ENCODE data around the gene YRDC. TPM values are rescaled to one million over a fixed set of nuclear protein-coding genes. Genes with fewer than 3 reads are reported as not detected.

Gene YRDC, protein sequence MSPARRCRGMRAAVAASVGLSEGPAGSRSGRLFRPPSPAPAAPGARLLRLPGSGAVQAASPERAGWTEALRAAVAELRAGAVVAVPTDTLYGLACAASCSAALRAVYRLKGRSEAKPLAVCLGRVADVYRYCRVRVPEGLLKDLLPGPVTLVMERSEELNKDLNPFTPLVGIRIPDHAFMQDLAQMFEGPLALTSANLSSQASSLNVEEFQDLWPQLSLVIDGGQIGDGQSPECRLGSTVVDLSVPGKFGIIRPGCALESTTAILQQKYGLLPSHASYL
- total RNA-seq = 12.2 TPM

DNA sequence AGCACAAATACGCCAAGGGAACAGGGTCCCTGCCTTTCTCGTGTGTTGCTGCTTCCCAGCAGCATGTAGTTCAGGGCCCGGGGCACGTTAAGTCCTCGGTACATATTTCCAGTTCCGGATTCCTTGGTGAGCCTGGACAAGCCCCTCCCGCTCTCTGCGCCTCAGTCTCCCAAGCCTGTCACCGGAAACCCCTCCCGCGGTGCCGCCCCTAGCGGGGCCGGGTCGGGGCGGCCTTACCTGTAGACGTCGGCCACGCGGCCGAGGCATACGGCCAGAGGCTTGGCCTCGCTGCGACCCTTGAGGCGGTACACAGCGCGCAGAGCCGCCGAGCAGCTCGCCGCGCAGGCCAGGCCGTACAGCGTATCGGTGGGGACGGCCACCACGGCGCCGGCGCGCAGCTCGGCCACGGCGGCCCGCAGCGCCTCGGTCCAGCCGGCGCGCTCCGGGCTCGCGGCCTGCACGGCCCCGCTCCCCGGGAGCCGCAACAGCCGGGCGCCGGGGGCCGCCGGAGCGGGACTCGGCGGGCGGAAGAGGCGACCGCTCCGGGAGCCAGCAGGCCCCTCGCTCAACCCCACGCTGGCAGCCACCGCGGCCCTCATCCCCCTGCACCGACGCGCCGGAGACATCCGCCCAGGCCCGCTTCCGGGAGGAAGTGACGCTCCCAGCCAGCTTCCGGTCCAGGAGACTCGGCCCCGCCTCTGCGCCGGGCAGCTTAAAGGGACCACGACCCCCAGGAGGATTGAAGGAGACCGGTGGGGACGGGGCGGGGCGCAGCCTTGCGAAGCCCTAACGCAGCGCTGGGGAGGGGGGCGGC lies at the start of gene YRDC, which contains the start of gene C1orf122:
TSS of gene YRDC (minus strand) at position 654 of the 814 bp plus-strand sequence. CDS start at position 626, 28 bp downstream.
TSS of gene C1orf122 (plus strand) at position 236 of the 814 bp plus-strand sequence. CDS start 615 bp downstream, outside the sequence.
- DNase-seq (ENCODE audit: low spot score) = peak; percentile 95

- DNase-seq (ENCODE audit: low spot score) = no peak
These were observed 46.4 kb upstream of the YRDC start for GRCh38 chr1:37854406-37854805.

- DNase-seq (ENCODE audit: low spot score) = no peak
These were observed 45.1 kb upstream of the YRDC start for GRCh38 chr1:37853157-37853556.

DNA sequence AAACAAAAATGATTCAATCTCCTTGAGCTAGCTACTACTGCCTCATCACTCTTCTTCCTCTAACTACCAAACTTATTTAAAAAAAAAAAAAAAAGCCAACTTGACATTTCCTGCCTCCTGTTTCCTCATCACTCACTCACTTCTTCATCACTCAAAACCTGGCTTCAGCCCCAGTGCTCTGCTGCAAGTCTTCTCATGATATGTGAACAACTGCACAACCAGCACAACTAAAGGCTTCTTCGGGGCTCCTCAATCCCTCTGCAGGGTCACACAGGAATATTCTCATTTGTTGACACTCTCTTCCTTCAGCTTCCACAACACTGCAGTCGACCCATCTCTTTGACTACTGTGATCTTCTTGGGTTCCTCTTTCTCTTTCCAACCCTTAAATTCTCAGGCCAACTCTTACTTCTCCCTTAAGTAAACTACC lies 43.8 kb upstream of the YRDC start:
- DNase-seq (ENCODE audit: low spot score) = no peak

DNA sequence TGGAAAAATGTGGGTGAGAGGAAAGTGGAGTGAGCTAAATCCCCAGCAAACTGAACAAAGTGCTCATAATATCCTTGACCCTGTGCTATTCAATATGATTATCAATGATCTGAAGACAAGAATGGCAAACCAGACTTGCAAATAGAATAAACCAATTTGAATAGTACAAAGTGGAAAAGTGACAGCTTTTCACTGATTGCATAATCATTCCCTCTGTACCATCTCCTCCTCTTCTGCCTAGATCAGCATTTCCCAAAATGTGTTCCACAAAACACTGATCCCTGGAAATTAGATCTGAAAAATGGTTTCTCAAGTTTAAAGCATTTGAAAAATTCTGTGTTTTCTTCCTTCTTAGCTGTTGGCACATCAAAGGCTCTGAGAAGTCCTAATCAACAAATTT lies 43.3 kb upstream of the YRDC start:
- no peak for DNase-seq (ENCODE audit: low spot score)

DNA sequence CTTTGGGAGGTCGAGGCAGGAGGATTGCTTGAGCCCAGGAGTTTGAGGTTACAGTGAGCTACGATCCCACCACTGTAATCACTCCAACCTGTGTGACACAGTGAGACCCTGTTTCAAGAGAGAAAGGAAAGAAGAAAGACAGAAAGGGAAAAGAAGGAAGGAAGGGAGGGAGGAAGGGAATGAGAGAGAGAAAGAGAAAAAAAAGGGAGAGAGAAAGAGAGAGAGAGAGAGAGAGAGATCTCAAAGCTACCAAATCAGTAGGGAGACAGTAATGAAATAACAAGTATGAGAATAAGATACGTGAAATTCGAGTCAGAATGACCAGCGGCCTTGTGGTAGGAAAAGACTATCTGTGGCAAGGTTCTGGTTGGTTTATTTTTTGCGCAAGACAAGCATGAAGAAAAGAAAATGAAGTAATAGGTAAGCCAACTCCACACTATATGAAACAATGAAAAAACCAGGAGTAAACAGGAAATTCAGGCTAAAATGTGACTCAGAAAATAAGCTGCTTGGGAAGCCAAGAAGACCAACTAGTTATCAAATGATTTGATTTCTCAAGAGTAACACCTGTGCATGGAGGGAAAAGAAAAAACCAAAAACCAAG lies 42.4 kb upstream of the YRDC start:
- DNase-seq (ENCODE audit: low spot score) = no peak

GRCh38 chr1:37849480-37849879 lies 41.5 kb upstream of the YRDC start:
- no peak for DNase-seq (ENCODE audit: low spot score)

DNA sequence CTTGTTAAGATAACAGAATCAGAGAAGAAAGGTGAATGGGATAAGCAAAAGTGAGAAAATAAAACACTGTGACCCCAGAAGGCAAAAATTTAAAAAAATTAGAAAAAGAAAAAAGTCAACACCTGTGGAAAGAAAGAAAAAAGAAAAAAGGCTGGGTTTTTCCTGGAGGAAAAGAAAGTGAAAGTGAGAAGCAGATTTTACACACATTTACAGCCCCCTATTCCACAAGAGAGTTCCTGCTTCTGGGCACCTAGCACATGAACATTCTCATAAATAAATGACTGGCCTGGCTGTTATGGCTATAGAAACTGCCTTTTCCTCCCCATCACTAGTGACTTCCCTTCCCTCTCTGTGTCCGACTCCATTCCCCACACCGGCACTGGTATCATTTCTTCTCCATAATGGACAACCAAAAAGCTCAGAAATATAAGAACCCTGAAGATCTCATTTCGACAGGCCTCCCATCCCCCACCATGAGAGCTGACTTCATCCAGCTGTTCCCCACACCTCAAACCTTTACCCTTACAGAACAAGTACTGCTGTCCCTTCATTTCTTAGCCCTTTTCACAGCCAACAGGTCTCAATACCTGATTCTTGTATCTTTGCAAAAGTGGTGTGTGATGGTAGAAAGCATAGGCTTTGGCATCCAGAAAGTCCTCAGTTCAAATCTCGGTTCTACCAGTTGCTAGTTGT lies 38.8 kb upstream of the YRDC start:
- DNase-seq (ENCODE audit: low spot score) = no peak

DNA sequence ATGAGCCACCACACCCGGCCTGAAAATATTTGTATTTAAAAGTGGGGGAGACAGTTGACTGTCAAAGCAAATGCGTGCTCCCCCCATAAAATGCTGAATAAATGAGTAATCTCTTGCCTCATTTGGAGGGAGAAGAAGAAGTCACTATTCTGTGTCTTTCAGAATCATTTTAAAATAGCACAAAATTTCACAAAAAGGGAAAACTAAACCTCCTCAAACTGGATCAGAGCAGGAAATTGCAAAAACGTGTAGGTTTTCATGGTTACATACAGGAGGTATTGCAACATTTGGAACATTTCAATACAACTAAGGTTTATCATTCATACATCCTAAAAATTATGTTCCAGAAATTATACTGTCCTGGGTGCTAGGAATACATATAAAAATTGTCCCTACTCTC lies 37.8 kb upstream of the YRDC start:
- no peak for DNase-seq (ENCODE audit: low spot score)

DNA sequence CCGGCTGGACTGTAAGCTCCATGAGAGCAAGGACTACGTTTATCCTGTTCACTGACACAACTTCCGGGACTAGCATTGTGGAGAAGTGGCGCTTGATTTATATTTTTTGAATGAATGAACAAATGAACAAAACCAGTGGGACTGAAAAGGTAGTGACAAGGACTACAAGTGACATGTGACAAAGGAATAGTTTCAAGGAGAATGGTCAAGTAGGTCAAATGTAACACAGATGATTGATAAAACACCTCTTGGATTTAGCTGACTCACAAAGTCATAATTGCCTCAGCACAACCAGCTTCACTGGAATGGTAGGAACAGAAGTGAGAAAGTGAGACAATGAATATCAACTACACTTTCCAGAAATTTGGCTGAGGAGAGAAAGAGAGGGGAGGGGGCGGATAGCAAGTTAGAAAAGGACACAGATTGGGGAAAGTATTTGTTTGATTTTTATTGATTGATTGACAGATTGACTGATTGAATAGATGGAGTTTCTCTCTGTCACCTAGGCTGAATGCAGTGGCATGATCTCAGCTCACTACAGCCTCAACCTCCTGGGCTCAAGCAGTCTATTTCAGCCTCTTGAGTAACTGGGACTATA lies 37.1 kb upstream of the YRDC start:
- no peak for DNase-seq (ENCODE audit: low spot score)

DNA sequence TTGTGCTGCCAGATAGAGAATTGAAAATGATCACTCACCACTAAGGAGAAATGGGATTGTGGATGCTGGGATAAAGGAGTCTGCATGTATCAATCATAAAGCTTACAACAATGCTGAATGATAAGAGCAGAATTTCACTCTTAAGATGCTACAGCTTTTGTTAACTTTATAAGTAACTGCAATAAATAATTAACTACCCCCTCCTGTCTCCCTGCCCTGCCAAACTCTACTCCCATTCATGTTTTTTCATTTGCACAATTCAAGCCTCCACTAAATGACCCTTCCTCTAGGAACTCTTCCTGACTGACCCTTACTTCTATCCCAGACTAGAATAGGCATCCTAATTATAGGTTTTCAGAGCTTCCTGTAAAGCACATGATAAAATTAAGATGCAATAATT lies 36.5 kb upstream of the YRDC start:
- no peak for DNase-seq (ENCODE audit: low spot score)

DNA sequence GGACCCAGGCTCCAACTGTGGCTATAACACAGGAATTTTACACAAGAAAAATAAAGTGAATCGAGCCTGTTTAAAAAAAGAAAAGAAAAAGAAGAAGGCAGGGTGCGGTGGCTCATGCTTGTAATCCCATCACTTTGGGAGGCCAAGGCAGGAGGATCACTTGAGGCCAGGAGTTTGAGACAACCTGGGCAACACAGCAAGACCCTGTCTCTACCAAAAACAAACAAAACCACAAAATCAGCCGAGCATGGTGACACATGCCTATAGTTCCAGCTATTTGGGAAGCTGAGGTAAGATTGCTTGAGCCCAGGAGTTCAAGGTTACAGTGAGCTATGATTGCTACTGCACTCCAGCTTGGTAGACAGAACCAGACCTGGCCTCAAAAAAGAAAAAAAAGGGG lies 33.6 kb upstream of the YRDC start:
- DNase-seq (ENCODE audit: low spot score) = no peak

GRCh38 chr1:37840711-37841110 lies 32.7 kb upstream of the YRDC start:
- no peak for DNase-seq (ENCODE audit: low spot score)

DNA sequence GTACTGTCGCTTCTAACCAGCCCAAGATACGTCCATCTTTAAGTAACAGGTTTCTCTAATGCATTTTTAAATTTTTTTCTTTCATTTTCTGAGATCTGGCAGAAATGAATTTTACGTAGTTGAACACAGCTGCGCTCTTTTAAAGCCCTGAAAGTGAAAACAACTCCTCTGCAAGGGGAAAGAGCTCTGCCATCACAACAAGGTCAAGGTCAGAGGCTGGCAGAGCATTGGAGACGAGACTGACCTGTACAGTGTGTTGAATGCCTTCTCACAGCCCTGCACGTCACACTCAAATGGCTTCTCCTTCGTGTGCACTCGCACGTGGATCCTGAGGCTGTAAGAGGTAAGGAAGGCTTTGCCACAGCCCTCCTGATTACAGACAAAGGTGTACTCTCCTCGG lies 31.7 kb upstream of the YRDC start:
- DNase-seq (ENCODE audit: low spot score) = no peak

GRCh38 chr1:37836788-37837187 lies 28.8 kb upstream of the YRDC start:
- DNase-seq (ENCODE audit: low spot score) = no peak

- DNase-seq (ENCODE audit: low spot score) = no peak
These were observed 23.8 kb upstream of the YRDC start for GRCh38 chr1:37831809-37832208.

GRCh38 chr1:37831109-37831508 lies 23.1 kb upstream of the YRDC start:
- DNase-seq (ENCODE audit: low spot score) = no peak

DNA sequence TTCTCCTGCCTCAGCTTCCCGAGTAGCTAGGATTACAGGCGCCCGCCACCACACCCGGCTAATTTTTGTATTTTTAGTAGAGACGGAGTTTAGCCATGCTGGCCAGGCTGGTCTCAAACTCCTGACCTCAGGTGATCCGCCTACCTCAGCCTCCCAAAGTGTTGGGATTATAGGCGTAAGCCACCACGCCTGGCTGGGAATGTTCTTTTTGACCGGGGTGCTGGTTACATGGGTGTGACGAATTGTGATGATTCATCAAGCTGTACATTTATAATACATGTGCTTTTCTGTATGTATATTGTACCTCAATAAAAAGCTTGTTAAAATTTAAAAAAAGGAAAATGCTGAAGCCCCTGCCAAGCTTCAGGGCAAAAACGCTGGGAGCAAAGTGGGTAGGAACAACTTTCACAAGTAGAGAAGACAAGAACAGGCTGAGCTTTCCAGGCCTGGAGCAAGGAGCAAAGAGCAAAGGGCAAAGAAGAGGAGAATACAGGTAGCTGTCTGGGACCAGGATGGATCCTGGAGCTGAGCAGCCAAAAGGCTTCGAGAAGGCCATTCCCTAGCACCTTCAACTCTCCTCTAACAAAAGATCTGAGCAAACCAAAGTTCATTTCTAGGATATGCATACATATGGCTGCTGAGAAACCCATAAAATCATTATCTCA lies 20.5 kb upstream of the YRDC start:
- DNase-seq (ENCODE audit: low spot score) = no peak

GRCh38 chr1:37825506-37825905 lies 17.5 kb upstream of the YRDC start:
- DNase-seq (ENCODE audit: low spot score) = no peak

GRCh38 chr1:37824001-37824400 lies 16.0 kb upstream of the YRDC start:
- DNase-seq (ENCODE audit: low spot score) = no peak

All from ureter (tissue), 1 donor.